ENCODE results near the gene MGLL.

Gene MGLL

DNA sequence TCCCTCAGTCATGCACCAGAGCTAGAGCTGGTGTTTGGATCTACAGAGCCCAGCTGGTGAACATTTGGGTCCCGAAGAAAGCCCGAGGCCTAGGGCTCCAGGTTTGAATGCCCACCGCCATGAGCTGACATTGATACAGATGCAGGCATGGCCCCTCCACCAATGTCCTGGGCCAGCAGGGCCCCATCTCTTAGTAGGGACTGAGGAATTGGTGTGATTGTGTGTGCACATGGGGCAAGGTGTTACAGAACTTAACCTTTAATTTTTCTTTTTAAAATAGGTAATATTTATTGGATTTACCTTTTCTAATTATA is 182.3 kb downstream of the MGLL start:
- no peak for DNase-seq
- Histone ChIP-seq H3K36me3 (replicated peaks) (no peaks in the 10 kb centered on the region), H3K27me3 (replicated peaks) (no peaks in the 10 kb centered on the region), H3K27ac (no peak overlapping the region), H3K4me3 (ENCODE audit: low read depth, low read length) (no peak overlapping the region)
- TF ChIP-seq, protein P1, sequence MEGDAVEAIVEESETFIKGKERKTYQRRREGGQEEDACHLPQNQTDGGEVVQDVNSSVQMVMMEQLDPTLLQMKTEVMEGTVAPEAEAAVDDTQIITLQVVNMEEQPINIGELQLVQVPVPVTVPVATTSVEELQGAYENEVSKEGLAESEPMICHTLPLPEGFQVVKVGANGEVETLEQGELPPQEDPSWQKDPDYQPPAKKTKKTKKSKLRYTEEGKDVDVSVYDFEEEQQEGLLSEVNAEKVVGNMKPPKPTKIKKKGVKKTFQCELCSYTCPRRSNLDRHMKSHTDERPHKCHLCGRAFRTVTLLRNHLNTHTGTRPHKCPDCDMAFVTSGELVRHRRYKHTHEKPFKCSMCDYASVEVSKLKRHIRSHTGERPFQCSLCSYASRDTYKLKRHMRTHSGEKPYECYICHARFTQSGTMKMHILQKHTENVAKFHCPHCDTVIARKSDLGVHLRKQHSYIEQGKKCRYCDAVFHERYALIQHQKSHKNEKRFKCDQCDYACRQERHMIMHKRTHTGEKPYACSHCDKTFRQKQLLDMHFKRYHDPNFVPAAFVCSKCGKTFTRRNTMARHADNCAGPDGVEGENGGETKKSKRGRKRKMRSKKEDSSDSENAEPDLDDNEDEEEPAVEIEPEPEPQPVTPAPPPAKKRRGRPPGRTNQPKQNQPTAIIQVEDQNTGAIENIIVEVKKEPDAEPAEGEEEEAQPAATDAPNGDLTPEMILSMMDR (IDR thresholded peaks at IDR 0.05; ENCODE audit: low read depth, low read length, missing control alignments) = no peak
- in situ Hi-C loops (cut with HindIII; ENCODE audit: low pct_ligation_motif_present, low sequenced_read_pairs) = no loop called here

- TF ChIP-seq, protein P1 (IDR thresholded peaks at IDR 0.05; ENCODE audit: low read depth, low read length, missing control alignments) = no peak
- no peak overlapping the region for H3K27ac ChIP-seq
- in situ Hi-C loops (cut with HindIII; ENCODE audit: low pct_ligation_motif_present, low sequenced_read_pairs) = no loop called here
- H3K36me3 ChIP-seq (replicated peaks) = no peaks in the 10 kb centered on the region
- H3K27me3 ChIP-seq (replicated peaks) = no peaks in the 10 kb centered on the region
- peak; percentile 55 for DNase-seq
- no peak overlapping the region for H3K4me3 ChIP-seq (ENCODE audit: low read depth, low read length)
Observed at GRCh38 chr3:127639173-127640041, 182.9 kb downstream of the MGLL start.
